Kidney epithelial cell (primary cell): Measurements from ENCODE around the gene NEMF. TPM values are rescaled to one million over a fixed set of nuclear protein-coding genes. Genes with fewer than 3 reads are reported as not detected.
A peak's percentile ranks its signal among the peaks of the same experiment; 100 is the strongest.
"Not testable (repeated sequence)": the region's sequence is repeated elsewhere in the genome, so short reads cannot be mapped to it uniquely, and the experiment has no call there.

Experiments
- DNase-seq: peaks from one replicate; pipeline ENCODE4 v3.0.0-alpha.2; 2010; ENCODE audit warnings: low read depth
- H3K27me3 ChIP-seq: 2 replicates; pipeline ENCODE4 v1.6.0; 2011; ENCODE audit warnings: low read length; ENCODE audit not compliant: control insufficient read depth, insufficient read depth
- H3K36me3 ChIP-seq: 2 replicates; pipeline ENCODE4 v1.5.1; 2011; ENCODE audit warnings: low read length; ENCODE audit not compliant: control insufficient read depth, insufficient read depth
- H3K4me3 ChIP-seq: 2 replicates; pipeline ENCODE4 v1.5.1; 2011; ENCODE audit warnings: low read depth, mild to moderate bottlenecking, control low read depth, low read length
- total RNA-seq: library from RNA; depleted of rRNA; stranded (reverse); fragments of >200 nt; gene quantifications from 2 replicates; pipeline ENCODE4 v1.2.3, GENCODE V29; 2015
- TF ChIP-seq, protein P1 (sequence below): IDR thresholded peaks from 2 replicates; pipeline ENCODE4 v1.5.1; 2011; ENCODE audit warnings: mild to moderate bottlenecking, moderate library complexity, low read length, control low read depth, inconsistent platforms; ENCODE audit not compliant: insufficient read depth, poor library complexity, severe bottlenecking

The NEMF gene
- total RNA-seq, 1 donor from 2014 or later, result 34.3 TPM

DNA sequence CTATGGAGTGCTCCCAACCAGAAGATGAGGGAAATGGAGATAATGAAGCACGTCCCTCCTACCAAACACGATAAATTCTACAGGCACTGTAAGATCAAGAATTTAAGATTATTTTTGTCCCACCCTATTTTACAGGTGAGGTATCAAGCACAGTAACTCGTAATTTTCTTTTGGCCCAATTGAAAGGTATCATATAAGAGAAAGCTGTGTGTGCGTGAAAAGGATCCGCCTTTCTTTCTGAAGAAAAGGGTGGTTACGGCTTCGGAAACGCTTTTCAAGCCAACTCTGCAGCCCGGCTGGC, 85.4 kb downstream of the NEMF start:
- TF ChIP-seq, protein P1, sequence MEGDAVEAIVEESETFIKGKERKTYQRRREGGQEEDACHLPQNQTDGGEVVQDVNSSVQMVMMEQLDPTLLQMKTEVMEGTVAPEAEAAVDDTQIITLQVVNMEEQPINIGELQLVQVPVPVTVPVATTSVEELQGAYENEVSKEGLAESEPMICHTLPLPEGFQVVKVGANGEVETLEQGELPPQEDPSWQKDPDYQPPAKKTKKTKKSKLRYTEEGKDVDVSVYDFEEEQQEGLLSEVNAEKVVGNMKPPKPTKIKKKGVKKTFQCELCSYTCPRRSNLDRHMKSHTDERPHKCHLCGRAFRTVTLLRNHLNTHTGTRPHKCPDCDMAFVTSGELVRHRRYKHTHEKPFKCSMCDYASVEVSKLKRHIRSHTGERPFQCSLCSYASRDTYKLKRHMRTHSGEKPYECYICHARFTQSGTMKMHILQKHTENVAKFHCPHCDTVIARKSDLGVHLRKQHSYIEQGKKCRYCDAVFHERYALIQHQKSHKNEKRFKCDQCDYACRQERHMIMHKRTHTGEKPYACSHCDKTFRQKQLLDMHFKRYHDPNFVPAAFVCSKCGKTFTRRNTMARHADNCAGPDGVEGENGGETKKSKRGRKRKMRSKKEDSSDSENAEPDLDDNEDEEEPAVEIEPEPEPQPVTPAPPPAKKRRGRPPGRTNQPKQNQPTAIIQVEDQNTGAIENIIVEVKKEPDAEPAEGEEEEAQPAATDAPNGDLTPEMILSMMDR, result no peak
- DNase-seq, result no peak
- Histone ChIP-seq H3K4me3 (peak overlapping the region; percentile 63), H3K27me3 (no peaks in the 10 kb centered on the region), H3K36me3 (no peaks in the 10 kb centered on the region)

DNA sequence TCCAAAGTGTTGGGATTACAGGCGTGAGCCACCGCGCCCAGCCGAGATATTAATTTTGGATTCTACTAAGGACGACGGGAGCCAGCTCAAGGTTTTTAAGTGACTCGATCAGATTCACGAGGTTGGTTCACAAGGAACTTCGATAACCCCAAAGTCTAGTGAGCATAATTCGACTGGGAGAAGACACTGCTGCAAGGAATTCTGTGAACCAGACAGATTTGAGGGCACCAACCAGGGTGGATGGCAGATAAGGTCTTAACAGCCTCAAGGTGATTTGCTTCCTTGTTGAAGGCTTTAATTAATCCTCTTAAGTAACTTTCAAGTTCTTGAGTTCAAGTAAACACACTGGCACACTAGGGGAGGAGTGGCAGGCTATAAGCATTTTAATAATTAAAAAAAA, 85.7 kb downstream of the NEMF start:
- no peak for DNase-seq
- H3K27me3 ChIP-seq, result no peaks in the 10 kb centered on the region
- TF ChIP-seq, protein P1, result no peak
- no peaks in the 10 kb centered on the region for H3K36me3 ChIP-seq
- peak overlapping the region; percentile 63 for H3K4me3 ChIP-seq

- H3K4me3 ChIP-seq, result no peak overlapping the region
- no peaks in the 10 kb centered on the region for H3K36me3 ChIP-seq
- TF ChIP-seq, protein P1, result no peak
- no peak for DNase-seq
- no peaks in the 10 kb centered on the region for H3K27me3 ChIP-seq
Measured at GRCh38 chr14:49761839-49762551, 90.6 kb downstream of the NEMF start.

DNA sequence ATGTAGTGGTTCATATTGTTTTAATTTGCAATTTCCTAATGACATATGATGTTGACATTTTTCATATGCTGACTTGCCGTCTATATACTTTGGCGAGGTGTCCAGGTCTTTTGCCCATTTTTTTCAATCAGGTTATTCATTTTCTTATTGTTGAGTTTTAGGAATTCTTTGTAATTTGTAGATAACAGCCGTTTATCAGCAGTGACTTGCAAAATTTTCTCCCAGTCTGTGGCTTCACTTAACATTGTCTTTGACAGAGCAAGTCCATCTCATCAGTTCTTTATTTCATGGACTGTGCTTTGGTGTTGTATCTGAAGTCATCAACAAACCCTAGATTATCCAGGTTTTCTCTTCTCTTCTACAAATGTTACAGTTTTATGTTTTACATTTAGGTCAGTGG, 97.2 kb downstream of the NEMF start:
- Histone ChIP-seq H3K4me3 (no peak overlapping the region), H3K36me3 (no peaks in the 10 kb centered on the region), H3K27me3 (no peaks in the 10 kb centered on the region)
- TF ChIP-seq, protein P1, result no peak
- DNase-seq, result no peak

DNA sequence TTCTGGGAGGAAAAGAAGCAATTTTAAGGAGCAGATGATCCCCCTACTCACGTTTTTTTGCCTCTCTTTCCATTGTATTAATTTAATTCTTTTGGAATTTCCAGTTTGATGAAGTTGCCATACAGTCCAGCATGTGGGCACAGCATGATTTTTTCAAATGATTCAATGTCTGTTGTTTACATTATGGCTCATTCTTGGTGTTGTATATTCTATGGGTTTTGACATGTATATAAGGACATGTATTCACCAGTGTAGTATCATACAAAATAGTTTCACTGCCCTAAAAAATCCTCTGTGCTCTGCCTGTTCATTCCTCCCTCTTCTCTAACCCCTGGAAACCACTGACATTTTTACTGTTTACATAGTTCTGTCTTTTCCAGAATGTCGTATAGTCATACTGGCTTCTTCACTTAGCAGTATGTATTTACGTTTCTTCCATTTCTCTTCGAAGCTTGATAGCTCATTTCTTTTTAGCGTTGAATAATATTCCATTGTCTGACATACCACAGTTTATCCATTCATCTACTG, 98.0 kb downstream of the NEMF start:
- H3K4me3 ChIP-seq, result no peak overlapping the region
- TF ChIP-seq, protein P1, result no peak
- DNase-seq, result no peak
- no peaks in the 10 kb centered on the region for H3K36me3 ChIP-seq
- H3K27me3 ChIP-seq, result no peaks in the 10 kb centered on the region

DNA sequence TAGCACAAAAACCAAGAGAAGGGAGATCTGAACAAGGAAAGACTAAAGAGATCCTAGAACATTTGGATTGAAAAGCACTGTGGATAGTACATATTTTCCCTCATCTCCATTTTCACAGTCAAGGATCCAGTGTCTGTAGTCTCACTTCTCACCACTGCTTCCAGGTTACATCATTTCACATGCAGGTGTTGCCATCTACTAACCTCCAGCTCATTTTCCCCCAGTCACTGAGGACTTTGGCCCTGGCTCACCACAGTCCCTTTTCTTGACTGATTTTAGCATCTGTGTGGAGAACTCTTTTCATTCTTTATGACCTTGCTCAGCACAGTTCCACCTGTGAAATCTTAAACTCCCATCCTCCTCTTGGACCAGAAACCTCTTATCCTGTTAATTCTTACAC, 106.1 kb downstream of the NEMF start:
- not testable (repeated sequence) for H3K4me3 ChIP-seq, H3K27me3 ChIP-seq, H3K36me3 ChIP-seq, DNase-seq
